HG02623 (cell line): Measurements from ENCODE around the gene HNMT.
"Not testable (repeated sequence)": the region's sequence is repeated elsewhere in the genome, so short reads cannot be mapped to it uniquely, and the experiment has no call there.

Experiments
- ATAC-seq: cut with Tn5 transposase; IDR thresholded peaks from one replicate; pipeline ENCODE4 v1.9.1; 2021; ENCODE audit warnings: moderate library complexity; ENCODE audit not compliant: unreplicated experiment

Gene HNMT

DNA sequence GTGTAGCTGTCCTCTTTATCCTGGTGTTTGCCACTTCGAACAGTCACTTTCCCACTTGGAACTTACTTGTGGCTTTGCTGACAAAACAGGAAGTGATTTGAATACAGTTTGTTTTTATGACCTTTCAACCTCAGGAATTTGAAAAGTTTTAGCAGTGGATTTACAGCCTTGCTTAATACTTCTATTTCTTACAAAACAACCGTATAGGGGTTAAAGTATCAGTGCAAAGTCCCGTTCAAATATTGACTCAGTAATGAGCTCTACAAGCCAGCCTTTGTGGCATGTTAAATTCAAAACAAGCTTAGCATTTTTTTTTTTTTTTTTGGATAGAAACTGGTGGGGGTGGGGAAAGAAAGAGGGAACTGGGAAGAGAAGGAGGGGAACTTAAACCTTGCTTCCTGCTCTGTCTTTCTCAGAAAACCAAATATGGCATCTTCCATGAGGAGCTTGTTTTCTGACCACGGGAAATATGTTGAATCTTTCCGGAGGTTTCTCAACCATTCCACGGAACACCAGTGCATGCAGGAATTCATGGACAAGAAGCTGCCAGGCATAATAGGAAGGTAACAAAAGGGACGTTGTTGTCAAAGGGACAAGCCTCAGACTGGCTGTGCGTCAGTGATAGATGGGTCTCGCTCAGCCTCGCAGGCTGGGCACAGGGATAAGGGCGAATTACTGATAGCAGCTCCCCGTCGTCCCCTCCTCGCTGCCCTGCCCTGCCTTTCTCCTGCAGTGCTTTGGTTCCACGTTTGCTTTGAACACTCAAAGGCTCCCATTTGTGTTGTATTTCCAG is at the start of gene HNMT:
Gene HNMT (plus strand): TSS at position 408 of the 793 bp plus-strand sequence. CDS start 19 bp downstream, at position 427.
- no peak for ATAC-seq

DNA sequence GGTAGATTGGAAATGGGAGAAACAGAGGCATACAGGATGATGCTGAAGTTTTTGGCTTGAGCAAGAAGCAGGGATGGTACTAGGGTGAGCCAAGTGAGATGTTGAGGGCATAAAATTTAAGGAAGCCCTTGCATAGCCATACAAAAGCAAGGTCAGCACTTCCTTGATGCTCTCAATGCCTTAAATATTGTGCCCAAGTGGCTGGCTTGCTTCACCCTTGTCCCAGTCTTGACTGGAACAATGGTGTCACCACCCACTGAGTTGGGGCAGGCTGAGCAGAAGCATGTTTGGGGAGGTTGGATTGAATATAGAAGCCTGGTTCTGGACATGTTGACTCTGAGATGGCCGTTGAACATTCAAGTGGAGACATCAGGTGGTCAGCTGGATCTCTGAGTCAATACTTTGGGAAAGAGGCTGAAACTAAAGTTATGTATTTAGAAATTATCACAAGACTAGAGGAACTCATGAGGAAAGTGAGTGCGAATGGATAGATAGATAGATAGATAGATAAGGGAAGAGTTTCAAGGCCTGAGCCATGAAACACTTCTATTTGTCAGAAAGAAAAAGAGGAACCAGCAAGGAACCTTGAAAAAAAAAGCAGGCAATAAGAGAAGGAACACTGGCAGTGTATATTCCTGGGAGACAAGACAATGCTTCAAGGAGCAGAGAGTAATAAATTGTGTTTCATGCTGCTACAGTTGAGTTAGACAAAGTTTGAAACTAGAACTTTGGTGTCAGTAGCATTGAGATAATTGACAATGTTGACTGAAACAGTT is 43.0 kb upstream of the HNMT start:
- no peak for ATAC-seq

DNA sequence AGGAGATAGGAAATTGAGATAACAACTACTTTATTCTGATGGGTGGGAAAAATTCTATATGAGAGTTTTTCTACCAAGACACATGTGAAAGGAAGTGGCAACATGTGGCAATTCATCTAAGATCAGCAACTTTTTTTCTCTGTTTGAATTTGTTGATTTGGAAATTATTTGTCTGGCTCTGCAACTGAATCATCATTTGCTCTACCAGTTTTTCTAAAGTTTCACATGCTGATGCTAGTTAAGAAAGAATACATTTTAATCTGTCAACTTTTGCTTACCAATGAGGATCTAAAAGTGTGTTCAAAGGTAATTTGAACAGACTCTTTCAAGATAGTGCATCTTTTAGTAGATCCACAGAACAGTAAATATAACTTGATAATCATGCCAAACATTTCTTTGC is 42.1 kb upstream of the HNMT start:
- ATAC-seq = not testable (repeated sequence)

DNA sequence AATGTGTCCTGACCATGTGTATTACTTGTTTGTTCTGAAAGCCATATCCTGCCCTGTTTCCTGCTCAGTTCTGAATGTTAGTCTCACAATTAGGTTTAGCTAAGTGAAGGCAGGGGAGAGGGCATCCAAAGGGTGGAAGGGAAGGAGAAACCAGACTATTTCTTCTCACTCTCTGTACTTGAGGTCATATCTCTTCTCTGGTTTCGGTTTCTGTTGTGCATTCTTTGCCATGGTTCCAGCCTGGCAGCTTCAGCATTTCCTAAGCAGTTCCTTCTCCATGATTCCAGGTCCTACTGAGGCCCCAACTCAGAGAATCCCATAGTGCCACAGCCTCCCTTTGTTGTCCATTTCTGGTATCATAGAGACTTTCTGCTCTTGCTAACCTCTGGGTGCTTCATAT is 40.3 kb upstream of the HNMT start:
- ATAC-seq = no peak

DNA sequence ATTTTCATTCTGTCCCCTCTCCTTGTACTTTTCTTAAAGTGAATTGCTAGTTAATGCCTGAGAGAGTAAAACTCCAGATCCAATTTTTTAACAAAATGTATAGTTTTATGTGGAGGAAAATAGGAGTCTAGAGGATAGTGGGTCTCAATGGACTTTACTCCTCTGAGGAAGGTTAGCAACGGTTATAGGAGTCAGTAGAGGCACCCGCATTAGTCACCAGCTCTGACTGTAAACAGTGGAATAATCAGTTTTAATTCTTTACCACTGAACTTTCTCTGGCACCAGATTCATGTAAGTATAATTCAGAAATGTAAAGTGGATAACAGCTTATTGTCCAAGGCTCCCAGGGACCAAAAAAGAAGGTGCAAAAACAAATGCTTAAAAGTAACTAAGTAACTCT is 38.7 kb upstream of the HNMT start:
- ATAC-seq = no peak

DNA sequence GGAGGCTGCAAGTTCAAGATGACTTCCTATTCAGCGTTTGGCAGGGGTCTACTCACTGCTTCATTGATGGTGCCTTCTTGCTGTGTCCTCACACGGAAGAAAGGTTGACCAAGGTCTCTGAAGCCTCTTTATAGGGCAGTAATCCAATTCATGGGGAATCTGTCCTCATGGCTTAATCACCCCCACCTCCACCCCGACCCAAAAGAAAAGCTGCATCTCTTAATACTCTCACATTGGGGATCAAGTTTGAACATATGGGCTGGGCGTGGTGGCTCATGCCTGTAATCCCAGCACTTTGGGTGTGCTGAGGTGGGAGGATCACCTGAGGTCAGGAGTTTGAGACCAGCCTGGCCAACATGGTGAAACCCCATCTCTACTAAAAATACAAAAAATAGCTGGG is 36.4 kb upstream of the HNMT start:
- no peak for ATAC-seq

DNA sequence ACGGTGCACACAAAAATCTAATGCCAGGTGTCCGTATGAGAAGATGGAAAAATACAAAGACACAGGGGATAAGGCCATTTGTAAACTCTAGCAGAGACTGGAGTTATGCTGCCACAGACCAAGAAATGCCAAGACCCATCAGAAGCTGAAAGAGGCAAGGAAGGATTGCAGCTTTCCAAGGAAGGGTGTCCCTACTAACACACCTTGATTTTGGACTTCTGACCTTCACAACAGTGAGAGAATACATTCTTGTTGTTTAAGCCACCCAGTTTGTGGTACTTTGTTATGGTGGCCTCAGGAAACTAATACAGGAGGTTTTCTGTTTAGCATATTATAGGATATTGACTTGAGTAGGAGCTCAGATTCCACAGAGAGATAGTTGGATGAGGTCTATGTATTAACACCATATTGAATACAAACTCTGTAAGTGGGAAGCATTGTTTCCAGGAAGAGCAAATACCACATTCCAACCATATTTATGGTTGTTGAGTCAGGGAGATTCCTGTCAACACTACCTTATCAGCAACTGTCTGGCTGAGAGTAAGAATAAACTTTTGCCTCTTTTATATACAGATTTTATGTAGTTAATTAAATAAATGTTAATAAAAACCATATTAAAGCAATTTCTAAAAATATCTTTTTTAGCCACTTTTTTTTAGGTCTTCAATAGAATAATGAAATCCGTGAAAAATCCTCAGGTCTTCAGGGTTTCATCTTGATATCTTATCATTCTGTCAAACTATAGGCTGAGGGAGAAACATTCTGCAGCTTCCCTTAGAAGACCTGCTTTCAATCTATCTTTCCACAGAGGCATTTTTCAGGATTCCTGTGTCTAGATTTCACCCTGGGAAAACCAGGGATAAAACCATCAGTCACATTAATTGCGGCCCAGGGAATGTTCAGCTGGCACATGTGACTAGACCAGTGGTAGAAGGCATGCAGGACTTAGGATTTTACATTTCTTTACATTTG is 35.4 kb upstream of the HNMT start:
- ATAC-seq = no peak

DNA sequence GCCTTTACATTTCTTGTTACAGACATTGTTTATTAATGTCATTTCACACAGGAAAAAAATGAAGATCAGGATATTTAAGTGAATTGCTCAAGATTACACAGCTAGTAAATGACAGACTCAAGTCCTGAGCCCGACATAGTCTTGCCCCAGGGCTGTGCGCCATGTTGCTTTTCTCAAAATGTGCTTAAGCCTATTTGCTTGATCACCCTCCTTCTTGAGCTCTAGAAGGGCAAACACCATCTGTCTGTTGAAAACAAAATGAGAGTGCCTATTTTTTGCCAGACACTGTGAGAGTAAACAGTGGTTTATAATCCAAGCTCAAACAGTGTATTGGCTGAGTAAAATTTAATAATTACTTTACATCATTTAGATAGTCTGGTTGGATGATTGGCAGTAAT is 34.8 kb upstream of the HNMT start:
- no peak for ATAC-seq

DNA sequence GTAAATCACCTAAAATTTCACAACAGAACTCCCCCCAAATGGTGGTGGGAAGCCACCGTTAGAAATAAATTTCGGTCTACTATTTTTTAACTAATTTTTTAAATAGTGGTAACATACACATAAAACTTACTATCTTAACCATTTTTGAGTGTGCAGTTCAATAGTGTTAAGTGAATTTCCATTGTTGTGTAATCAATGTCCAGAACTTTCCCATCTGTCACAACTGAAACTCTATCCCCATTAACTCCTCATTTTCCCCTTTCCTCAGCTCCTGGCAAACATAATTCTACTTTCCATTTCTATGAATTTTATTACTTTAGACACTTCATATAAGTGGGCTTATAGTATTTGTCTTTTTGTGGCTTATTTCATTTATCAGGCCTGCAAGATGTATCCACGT is 34.1 kb upstream of the HNMT start:
- no peak for ATAC-seq

DNA sequence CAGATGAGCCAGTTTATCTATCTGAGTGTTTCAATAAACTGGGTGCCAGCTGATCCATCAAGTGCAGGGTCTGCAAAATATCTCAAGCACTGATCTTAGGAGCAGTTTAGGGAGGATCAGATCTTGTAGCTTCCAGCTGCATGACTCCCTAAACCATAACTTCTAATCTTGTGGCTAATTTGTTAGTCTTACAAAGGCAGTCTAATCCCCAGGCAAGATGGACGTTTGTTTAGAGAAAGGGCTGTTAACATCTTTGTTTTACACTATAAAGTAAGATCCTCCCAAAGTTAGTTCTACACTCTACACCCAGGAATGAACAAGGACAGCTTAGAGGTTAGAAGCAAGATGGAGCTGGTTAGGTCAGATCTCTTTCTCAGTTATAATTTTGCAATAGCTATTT is 28.7 kb upstream of the HNMT start:
- ATAC-seq = no peak

DNA sequence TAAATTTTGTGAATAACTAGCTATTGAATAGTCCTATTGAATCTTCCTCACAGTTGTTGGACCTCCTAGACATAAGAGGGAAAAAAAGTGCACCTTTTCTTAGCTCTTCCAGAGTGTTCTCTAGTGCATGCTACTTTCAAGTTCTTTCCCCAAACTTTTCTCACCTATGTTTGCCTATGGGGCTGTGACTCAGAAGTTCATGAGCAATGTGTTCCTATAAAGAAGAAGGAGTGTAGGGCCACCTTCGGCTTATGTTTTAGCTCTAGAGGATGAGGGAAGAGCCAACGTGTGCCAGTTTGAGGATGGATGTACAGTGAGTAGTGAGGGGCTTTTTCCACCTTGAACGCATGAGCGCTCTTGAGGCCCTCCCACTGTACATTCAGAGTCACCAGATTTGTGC is 27.0 kb upstream of the HNMT start:
- no peak for ATAC-seq

DNA sequence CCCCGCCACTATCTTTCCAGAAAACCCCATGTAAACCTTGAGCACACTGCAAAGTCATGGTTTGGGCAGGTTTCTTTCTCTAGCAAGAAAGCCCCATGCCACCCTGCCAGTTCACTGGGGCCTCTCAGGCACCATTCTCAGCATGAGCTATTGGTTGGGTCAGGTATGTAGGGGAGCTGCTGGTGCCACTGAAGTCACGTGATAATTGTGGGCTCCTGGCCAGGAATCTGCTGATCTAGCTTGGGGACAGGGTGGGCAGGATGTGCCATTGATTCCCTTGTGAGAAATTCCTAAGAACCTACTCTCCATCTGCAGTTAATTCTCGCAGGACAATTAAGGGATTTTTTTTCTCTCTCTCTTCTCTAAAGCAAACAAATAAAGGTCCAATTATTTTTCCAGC is 26.5 kb upstream of the HNMT start:
- ATAC-seq = no peak

DNA sequence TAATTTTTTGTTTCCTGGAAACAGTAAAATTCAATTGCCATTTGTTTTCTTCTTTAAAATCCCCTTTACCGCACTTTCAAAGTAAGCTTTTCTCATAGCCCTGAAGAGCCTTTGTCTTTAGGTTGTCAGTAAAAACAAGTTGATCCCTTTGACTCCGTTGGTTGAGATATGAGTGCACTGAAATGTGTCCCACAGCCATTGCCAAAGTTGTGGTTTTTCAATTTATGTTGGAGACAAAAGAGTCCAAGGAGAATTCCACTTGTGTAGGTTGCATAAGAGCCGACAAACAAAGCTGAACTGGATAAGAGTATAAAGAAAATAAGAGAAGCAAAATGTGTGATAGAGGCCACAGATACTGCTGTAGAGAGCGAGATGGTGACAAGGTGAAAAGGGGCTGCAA is 26.1 kb upstream of the HNMT start:
- ATAC-seq = no peak

DNA sequence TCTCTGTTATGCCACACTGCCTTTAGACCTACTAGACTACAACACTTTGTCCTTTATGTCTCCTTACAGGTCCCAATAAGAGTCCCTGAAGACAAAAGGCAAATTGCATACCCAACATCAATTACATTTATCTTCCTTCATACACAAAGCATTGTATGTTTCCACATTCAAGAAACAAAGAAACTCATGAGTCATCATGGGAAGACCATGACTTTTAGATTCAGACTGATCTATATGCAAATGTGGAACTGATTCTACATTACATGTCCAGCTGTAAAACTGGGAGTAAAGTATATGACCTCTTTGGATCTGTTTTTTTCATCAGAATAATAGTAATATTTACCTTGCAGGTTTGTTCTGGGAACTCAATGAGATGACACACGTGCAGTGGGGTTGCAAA is 25.2 kb upstream of the HNMT start:
- no peak for ATAC-seq

DNA sequence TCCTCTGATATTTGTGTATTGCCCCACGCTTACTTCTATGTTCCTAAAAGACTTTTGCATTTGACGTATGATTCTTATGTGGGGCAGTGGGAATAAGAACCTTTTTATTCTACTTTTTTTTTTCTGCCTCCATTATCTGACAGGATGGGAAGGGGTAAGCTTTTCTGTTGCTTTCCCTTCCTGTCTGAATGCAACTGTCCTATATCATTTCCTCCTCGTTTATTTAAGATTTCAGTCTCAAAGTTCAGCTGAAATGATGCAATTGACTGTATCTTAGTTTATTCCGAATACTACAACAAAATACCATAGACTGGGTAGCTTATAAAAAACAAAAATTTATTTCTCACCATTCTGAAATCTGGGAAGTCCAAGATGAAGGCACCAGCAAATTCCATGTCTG is 24.1 kb upstream of the HNMT start:
- ATAC-seq = no peak

DNA sequence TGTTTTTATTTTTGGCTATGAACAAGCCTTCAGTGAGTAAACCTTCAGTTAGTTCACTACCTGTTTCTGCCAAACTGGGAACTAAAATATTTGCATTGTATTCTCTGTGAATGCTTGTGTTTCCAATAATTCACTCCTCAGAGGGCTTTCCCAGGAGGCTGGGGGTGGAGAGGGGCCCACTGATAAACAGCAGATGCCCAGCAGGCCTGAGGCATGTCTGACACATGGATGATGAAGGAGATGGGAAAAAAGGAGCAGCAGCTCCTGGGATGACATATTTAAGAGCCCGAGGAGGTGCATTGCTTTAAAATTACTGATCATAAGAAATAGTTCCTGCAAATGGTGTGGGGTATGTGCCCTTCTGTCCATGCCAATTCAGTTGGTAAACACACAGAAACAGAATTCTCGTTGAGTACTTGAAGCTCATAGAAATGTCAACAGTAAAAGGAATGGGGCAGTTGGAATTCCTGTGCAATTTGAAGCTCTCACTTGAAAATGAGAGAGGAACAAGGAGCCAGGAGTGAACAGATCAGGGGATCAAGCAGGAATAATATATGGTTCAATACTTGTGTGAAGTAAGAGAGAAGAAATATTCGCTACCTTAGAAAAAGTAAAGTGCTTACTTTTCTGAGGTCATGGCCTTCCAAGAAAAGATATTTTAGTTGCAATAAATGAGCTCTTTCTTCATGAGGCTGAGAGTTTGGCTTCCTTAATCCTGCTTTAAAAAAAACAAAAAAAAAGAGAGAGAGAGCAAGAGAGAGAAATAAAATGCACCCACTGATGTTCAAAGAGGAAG is 22.0 kb upstream of the HNMT start:
- ATAC-seq = no peak

DNA sequence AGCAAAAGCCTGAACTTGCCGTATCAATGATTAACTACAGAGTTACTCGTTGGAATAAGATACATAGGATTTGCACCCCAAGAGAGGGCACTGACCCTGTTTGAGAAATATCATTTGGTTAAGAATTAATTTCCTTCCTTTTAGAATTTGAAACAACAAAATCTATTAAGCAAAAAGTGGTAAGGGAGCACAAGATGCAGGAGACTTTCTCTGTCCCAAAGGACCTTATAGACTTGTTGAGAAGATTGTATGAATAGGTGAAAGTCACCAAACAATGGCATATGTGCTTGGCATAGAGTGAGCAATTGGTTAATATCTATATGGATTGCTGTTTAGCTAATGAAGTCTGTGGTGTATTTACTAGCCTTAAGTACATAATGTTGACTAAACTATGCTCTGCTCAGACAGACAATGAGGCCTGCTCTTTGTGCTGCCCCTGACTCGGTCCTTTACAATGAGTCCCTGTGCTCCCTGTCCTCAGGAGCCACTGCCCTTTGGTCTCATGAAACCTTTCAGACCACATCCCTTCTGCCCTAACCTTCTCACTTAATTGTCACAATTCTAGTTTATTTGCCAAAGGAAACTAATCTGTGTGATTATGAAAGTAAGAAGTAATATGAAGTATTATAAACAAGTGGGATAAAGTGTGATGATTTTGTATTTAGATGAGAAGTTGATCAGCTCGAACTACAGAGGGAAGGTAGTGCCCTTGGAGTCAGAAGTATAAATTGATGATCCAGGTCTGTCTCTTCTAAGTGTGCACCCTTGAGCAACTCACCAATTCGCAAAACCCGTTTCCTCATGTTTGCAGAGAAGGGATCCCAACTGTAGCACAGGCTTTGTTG is 21.2 kb upstream of the HNMT start:
- no peak for ATAC-seq

DNA sequence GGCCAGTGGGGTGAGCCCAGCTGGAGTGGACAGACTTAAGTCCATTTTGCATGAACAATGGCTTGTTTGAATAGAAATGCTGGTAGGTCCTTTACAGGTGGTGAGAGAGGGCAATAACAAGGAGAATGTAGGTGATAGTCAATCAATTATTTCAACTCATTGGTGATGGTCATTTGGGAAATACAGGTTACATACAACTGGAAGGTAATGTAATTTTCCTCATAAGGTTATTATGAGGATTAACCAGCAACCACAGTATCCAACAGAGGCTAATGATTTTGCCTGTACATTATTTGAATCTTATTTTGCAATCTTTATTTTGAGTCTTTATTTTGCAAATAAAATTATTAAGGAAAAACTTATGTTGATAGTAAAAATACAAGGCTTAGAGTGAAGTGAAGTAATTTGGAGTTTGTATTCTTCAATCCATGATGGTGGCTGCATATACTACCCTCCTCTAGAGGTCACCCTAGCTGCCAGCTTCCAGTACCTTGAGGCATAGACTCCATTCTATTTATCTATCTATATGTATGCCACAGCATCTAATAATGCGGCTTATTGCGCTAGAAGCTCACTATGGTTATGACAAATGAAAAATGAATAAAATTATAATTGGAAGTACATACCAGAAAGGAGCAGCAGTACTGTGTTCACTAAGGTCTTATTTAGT is 20.5 kb upstream of the HNMT start:
- ATAC-seq = no peak

DNA sequence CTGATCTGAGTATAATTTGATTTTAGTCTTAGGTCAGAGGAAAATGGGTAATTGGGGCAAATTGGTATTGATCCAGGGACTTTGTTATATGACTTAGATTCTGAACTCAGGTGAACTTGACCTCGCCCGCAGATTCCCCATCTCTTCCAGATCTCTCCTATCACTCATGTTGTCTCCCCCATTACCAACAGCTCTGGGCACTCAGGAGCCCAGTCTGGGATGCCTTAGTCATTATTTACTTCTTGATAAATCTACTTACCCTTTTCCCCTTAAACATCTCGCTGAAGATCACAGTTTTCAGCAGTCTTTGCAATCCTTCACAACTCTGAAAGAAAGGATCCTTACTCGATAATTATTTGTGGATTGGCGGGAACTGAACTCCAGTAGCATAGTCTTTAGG is 19.6 kb upstream of the HNMT start:
- no peak for ATAC-seq
